GM18502 (cell line): ENCODE data around the gene ZBTB47.

Experiments
- ATAC-seq: cut with Tn5 transposase; IDR thresholded peaks from one replicate; pipeline ENCODE4 v1.9.1; 2021; ENCODE audit warnings: mild to moderate bottlenecking; ENCODE audit not compliant: unreplicated experiment, poor library complexity

The ZBTB47 gene

GRCh38 chr3:42663581-42664437 is 10.3 kb downstream of the ZBTB47 start:
- no peak for ATAC-seq

GRCh38 chr3:42664438-42664803 is 10.9 kb downstream of the ZBTB47 start:
- ATAC-seq = no peak

GRCh38 chr3:42665050-42665878 is 11.8 kb downstream of the ZBTB47 start:
- no peak for ATAC-seq

- no peak for ATAC-seq
Measured at GRCh38 chr3:42666022-42666421, 12.5 kb downstream of the ZBTB47 start.

GRCh38 chr3:42666577-42666998 is 13.1 kb downstream of the ZBTB47 start:
- ATAC-seq = no peak

- ATAC-seq = no peak
Measured at GRCh38 chr3:42667096-42667522, 13.6 kb downstream of the ZBTB47 start.

GRCh38 chr3:42667523-42668412 is 14.3 kb downstream of the ZBTB47 start:
- no peak for ATAC-seq

- ATAC-seq = no peak
Measured at GRCh38 chr3:42668413-42668760, 14.9 kb downstream of the ZBTB47 start.

GRCh38 chr3:42668793-42669217 is 15.3 kb downstream of the ZBTB47 start:
- no peak for ATAC-seq

- no peak for ATAC-seq
Measured at GRCh38 chr3:42670051-42670576, 16.6 kb downstream of the ZBTB47 start.

GRCh38 chr3:42670670-42671069 is 17.2 kb downstream of the ZBTB47 start:
- no peak for ATAC-seq

- ATAC-seq = no peak
Measured at GRCh38 chr3:42672515-42672914, 19.0 kb downstream of the ZBTB47 start.

- no peak for ATAC-seq
Measured at GRCh38 chr3:42673082-42673481, 19.6 kb downstream of the ZBTB47 start.

- no peak for ATAC-seq
Measured at GRCh38 chr3:42674146-42674545, 20.6 kb downstream of the ZBTB47 start.

GRCh38 chr3:42675909-42676308 is 22.4 kb downstream of the ZBTB47 start:
- ATAC-seq = no peak

- ATAC-seq = no peak
Measured at GRCh38 chr3:42678447-42678846, 24.9 kb downstream of the ZBTB47 start.

GRCh38 chr3:42680271-42680670 is 26.8 kb downstream of the ZBTB47 start:
- no peak for ATAC-seq

GRCh38 chr3:42680806-42681205 is 27.3 kb downstream of the ZBTB47 start:
- ATAC-seq = no peak

- ATAC-seq = no peak
Measured at GRCh38 chr3:42681361-42682038, 28.0 kb downstream of the ZBTB47 start.
